T-helper 17 cell (primary cell): ENCODE data around the gene CRTC1. TPM values are rescaled to one million over a fixed set of nuclear protein-coding genes. Genes with fewer than 3 reads are reported as not detected.
"Not testable (repeated sequence)": the region's sequence is repeated elsewhere in the genome, so short reads cannot be mapped to it uniquely, and the experiment has no call there.

Experiments used
- ATAC-seq: fragments of 150-1000 bp; cut with Tn5 transposase; 2 replicates; pipeline ENCODE4 v1.10.0; 2021; ENCODE audit warnings: mild to moderate bottlenecking, moderate library complexity
- DNase-seq, 3 donors: peaks; one replicate each; pipeline versions ENCODE4 v3.0.0 to v3.0.0-alpha.2; 2020 to 2021
- H3K9me3 ChIP-seq: one replicate; pipeline ENCODE4 v1.7.0; 2013; ENCODE audit warnings: low read length, mild to moderate bottlenecking; ENCODE audit not compliant: control insufficient read depth, poor library complexity, severe bottlenecking
- H3K27ac Mint-ChIP-seq: one replicate; pipeline ENCODE4 v1.8.0; 2022; ENCODE audit warnings: mild to moderate bottlenecking, moderate library complexity, mixed read lengths
- H3K27me3 Mint-ChIP-seq: one replicate; pipeline ENCODE4 v1.8.0; 2022; ENCODE audit warnings: mixed read lengths
- H3K36me3 Mint-ChIP-seq: one replicate; pipeline ENCODE4 v1.8.0; 2022; ENCODE audit warnings: low read depth, mixed read lengths
- H3K4me1 Mint-ChIP-seq: one replicate; pipeline ENCODE4 v1.8.0; 2022; ENCODE audit warnings: mild to moderate bottlenecking, mixed read lengths
- H3K4me3 Mint-ChIP-seq: one replicate; pipeline ENCODE4 v1.8.0; 2022; ENCODE audit warnings: mild to moderate bottlenecking, moderate library complexity, mixed read lengths
- total RNA-seq, 4 donors: library from RNA in 2 of 4; stranded (reverse) in 2 of 4; gene quantifications; one replicate each; pipeline ENCODE4 v1.2.3 and lab custom pipeline; 2022 to 2026

Gene CRTC1
- total RNA-seq, 2 donors from 2014 or later, result 14.4 to 15.3 TPM

DNA sequence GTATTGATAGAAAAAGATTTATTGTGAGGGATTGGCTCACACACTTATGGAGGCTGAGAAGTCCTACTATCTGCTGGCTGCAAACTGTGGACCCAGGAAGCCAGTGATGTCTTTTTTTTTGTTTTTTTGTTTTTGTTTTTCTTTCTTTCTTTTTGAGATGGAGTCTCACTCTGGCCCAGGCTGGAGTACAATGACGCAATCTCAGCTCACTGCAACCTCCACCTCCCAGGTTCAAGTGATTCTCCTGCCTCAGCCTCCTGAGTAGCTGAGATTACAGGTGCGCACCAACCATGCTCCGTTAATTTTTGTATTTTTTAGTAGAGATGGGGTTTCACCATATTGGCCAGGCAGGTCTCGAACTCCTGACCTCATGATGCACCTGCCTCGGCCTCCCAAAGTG is 128.2 kb downstream of the CRTC1 start:
- H3K9me3 ChIP-seq, H3K4me3 Mint-ChIP-seq, H3K36me3 Mint-ChIP-seq, ATAC-seq, DNase-seq, H3K4me1 Mint-ChIP-seq, H3K27ac Mint-ChIP-seq: not testable (repeated sequence)
- peaks cover 22% of the 10 kb centered on the region for H3K27me3 Mint-ChIP-seq

DNA sequence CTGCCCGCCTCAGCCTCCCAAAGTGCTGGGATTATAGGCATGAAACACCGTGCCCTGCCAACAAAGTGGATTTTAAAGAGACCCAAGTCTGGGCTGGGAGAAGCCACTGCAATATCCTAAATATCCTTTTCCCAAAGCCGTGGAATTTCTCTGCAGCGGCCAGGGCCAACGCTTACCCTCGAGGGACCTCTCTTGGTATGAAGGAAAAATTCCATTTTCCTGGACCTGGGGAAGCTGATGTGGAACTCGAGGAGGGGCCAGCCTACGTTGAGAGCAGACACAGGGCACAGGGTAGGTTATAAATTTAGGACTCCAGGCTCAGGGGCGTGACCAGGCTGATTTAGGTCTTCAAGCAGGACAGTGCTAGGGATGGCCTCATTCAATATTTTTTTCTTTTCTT is 130.6 kb downstream of the CRTC1 start:
- Mint-ChIP-seq H3K27ac (no peak overlapping the region), H3K27me3 (peaks cover 16% of the 10 kb centered on the region), H3K4me1 (peaks cover 3% of the 10 kb centered on the region), H3K36me3 (no peaks in the 10 kb centered on the region), H3K4me3 (no peak overlapping the region)
- no peak for DNase-seq
- ATAC-seq, result no peak
- H3K9me3 ChIP-seq, result no peaks in the 10 kb centered on the region

DNA sequence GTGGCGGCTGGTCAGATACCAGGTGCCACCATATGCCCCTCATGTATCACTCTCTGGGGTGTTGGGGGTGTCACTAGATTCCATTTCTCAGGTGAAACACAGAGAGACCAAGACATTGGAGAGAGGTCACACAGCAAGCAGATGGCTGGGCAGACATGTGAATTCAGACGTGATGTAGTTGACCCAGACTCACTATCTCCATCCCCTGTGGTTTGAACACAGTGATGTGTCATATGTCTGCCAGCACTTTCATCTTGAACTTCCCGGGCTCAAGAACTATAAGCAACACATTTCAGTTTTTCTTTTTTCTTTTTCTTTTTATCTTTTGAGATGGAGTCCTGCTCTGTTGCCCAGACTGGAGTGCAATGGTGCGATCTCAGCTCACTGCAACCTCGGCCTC is 132.2 kb downstream of the CRTC1 start:
- Mint-ChIP-seq H3K27me3 (peaks cover 9% of the 10 kb centered on the region), H3K4me3 (no peak overlapping the region), H3K27ac (no peak overlapping the region), H3K4me1 (no peaks in the 10 kb centered on the region), H3K36me3 (no peaks in the 10 kb centered on the region)
- ATAC-seq (no peak), DNase-seq (no peak)
- H3K9me3 ChIP-seq, result no peaks in the 10 kb centered on the region

DNA sequence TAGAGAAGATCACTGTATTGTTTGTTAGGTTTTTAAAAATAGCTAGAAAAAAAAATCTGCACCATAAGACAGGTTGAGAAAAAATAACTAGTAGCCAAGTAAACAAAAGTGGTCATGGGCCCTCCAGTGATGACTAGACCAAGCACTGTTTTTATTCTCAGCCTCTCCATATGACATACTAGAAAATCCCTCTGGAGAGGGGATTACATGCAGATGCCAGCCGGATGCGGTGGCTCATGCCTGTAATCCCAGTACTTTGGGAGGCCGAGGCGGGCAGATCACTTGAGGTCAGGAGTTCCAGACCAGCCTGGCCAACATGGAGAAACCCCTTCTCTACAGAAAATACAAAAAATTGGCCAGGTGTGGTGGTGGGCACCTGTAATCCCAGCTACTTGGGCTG is 133.2 kb downstream of the CRTC1 start:
- not testable (repeated sequence) for H3K9me3 ChIP-seq, H3K4me3 Mint-ChIP-seq, H3K36me3 Mint-ChIP-seq, H3K4me1 Mint-ChIP-seq, H3K27me3 Mint-ChIP-seq, DNase-seq, ATAC-seq, H3K27ac Mint-ChIP-seq

DNA sequence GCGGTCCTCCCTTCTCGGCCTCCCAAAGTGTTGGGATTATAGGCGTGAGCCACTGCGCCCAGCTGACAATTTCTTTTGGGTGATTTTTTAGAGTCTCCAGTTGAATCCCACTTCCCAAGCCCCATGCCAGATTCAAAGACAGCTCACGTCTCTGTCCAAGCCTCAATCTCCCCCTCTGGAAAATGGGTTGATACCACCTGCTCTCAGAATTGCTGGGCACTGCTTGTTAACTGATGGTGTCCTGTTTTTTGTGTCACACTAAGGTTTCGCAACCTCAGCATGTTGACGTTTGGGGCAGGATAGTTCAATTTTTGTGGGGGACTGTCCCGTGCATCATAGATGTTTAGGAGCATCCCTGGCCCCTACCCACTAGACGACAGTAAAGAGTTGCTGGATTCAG is 134.1 kb downstream of the CRTC1 start:
- no peak for ATAC-seq
- Mint-ChIP-seq H3K27me3 (peaks cover 5% of the 10 kb centered on the region), H3K4me3 (no peak overlapping the region), H3K27ac (no peak overlapping the region), H3K4me1 (no peaks in the 10 kb centered on the region), H3K36me3 (no peaks in the 10 kb centered on the region)
- DNase-seq, result no peak
- no peaks in the 10 kb centered on the region for H3K9me3 ChIP-seq

DNA sequence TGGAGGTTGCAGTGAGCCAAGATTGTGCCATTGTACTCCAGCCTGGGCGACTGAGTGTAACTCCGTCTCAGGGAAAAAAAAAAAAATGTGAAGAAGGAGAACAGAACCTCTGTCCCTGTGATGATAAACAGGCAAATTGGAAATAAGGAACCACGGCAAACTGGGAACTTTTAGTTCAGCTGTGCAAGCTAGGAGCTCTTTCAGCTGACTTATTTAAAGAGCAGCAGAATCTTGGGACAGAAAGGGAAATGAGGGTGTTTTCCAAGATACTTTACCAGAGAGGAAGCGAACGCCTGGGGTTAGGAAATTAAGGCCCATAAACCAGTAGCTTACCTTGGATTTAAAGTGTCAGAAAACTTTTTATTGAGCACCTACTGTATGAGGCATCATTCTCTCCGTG is 145.3 kb downstream of the CRTC1 start:
- H3K9me3 ChIP-seq, result no peaks in the 10 kb centered on the region
- DNase-seq (no peak), ATAC-seq (no peak)
- no peak overlapping the region for H3K27ac Mint-ChIP-seq
- H3K36me3 Mint-ChIP-seq, result no peaks in the 10 kb centered on the region
- H3K4me1 Mint-ChIP-seq, result peaks cover 11% of the 10 kb centered on the region
- H3K27me3 Mint-ChIP-seq, result peaks cover 13% of the 10 kb centered on the region
- H3K4me3 Mint-ChIP-seq, result no peak overlapping the region

DNA sequence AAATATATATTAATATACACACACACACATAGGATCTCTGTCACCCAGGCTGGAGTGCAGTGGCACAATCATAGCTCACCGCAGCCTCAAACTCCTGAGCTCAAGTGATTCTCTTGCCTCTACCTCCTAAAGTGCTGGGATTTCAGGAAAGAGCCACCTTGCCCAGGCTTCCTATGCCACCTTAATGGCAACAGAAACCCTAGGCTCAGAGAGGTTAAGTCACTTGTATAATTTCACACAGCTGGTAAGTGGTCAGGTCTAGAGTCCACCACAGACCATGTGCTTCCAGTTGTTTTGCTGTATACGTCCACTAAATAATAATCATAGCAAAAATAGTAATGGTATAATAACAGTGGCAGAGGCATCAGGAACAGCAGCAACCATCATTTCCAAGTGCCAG is 147.0 kb downstream of the CRTC1 start:
- Mint-ChIP-seq H3K4me1 (peaks cover 25% of the 10 kb centered on the region), H3K4me3 (no peak overlapping the region), H3K27me3 (peaks cover 9% of the 10 kb centered on the region), H3K36me3 (peaks cover 2% of the 10 kb centered on the region), H3K27ac (peak overlapping the region; percentile 4)
- ATAC-seq, result no peak
- DNase-seq, result no peak
- H3K9me3 ChIP-seq, result no peaks in the 10 kb centered on the region

DNA sequence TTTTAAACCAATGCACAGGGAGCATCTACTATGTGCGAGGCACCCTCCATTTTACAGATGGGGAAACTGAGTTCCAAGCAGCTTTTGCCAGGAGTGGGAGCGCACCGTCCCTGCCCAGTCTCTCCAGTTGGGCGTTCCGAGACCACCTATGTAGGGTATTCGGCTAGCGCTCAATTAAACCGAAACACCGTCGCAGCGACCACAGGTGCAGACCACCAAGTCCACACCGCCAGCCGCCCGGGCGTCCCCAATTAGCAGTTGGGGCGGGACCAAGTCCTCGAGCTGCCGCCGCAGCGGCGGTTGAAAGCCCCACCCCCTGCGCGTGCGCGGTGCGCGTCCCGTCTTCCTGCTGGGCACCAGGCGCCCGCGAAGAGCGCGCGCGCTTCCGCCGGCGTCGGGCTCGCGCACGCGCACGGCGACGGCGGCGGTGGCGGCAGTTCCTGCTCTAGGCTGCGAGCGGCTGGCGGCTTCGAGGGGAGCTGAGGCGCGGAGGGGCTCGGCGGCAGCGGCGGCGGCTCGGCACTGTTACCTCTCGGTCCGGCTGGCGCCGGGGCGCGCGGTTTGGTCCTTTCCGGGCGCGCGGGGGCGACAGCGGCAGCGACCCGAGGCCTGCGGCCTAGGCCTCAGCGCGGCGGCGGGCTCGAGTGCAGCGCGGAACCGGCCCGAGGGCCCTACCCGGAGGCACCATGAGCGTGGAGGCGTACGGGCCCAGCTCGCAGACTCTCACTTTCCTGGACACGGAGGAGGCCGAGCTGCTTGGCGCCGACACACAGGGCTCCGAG is 148.2 kb downstream of the CRTC1 start, which contains the start of gene UPF1:
TSS of gene UPF1 (plus strand) at position 436 of the 782 bp plus-strand sequence. CDS start at position 687, 251 bp downstream.
- DNase-seq (peak; percentile 96 to 99 (median 96)), ATAC-seq (peak; percentile 87)
- Mint-ChIP-seq H3K4me1 (peaks cover 33% of the 10 kb centered on the region), H3K4me3 (peak within 1 kb of the TSS; percentile 95), H3K27me3 (peaks cover 6% of the 10 kb centered on the region), H3K36me3 (peaks cover 2% of the 10 kb centered on the region), H3K27ac (peak within 1 kb of the TSS; percentile 95)
- no peaks in the 10 kb centered on the region for H3K9me3 ChIP-seq

Other genes with a start within 250 kb of the CRTC1 start
- 10 to 100 TPM; 37.6 to 39.6 TPM for gene ISYNA1, start 245.5 kb upstream of the CRTC1 start, total RNA-seq
- 10 to 100 TPM; 51.0 to 62.8 TPM for gene ELL, start 161.6 kb upstream of the CRTC1 start, total RNA-seq
- 100 to 1,000 TPM; 149 to 186 TPM for gene FKBP8, start 140.1 kb upstream of the CRTC1 start, total RNA-seq
- 10 to 100 TPM; 69.6 to 78.5 TPM for gene KXD1, start 125.8 kb upstream of the CRTC1 start, total RNA-seq
- 1,000 to 10,000 TPM; 1,880 to 1,939 TPM for gene UBA52, start 111.8 kb upstream of the CRTC1 start, total RNA-seq
- 10 to 100 TPM; 89.1 to 97.1 TPM for gene REX1BD, start 94.9 kb upstream of the CRTC1 start, total RNA-seq
- gene CRLF1, start 76.9 kb upstream of the CRTC1 start, total RNA-seq, result not detected
- under 1 TPM in 1 of 2 donors, not detected in 1; 0.29 TPM for gene TMEM59L, start 70.8 kb upstream of the CRTC1 start, total RNA-seq
- 10 to 100 TPM; 13.0 to 17.9 TPM for gene KLHL26, start 46.7 kb upstream of the CRTC1 start, total RNA-seq
- not detected for gene COMP, start 107.6 kb downstream of the CRTC1 start, total RNA-seq
- gene UPF1, start 148.3 kb downstream of the CRTC1 start, total RNA-seq, result 100 to 1,000 TPM; 135 to 143 TPM
- not detected for gene CERS1, start 212.5 kb downstream of the CRTC1 start, total RNA-seq
- 100 to 1,000 TPM; 166 to 185 TPM for gene COPE, start 235.7 kb downstream of the CRTC1 start, total RNA-seq
- gene DDX49, start 236.0 kb downstream of the CRTC1 start, total RNA-seq, result 10 to 100 TPM; 45.2 to 49.1 TPM